Measurements from ENCODE around the gene FCN1.
"Not testable (repeated sequence)": the region's sequence is repeated elsewhere in the genome, so short reads cannot be mapped to it uniquely, and the experiment has no call there.

The FCN1 gene

DNA sequence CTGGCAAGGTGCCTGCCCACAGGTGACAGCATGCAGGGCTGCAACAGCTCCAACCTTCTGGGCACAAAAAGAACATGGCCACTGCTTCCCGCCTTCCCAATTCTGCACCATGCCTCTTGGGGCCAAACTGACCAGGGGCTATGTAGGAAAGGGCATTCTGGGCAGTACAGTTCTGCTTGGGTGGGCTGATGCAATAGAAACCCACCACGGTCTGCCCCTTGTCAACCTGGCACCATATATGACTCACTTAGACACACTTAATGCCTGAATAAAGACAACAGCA lies 40.2 kb upstream of the FCN1 start:
- Mint-ChIP-seq H3K36me3 (ENCODE audit: low read depth) (no peaks in the 10 kb centered on the region), H3K4me1 (ENCODE audit: low read depth) (no peaks in the 10 kb centered on the region), H3K9me3 (no peaks in the 10 kb centered on the region), H3K27ac (no peak overlapping the region), H3K27me3 (peaks cover 3% of the 10 kb centered on the region), H3K4me3 (no peak overlapping the region)

DNA sequence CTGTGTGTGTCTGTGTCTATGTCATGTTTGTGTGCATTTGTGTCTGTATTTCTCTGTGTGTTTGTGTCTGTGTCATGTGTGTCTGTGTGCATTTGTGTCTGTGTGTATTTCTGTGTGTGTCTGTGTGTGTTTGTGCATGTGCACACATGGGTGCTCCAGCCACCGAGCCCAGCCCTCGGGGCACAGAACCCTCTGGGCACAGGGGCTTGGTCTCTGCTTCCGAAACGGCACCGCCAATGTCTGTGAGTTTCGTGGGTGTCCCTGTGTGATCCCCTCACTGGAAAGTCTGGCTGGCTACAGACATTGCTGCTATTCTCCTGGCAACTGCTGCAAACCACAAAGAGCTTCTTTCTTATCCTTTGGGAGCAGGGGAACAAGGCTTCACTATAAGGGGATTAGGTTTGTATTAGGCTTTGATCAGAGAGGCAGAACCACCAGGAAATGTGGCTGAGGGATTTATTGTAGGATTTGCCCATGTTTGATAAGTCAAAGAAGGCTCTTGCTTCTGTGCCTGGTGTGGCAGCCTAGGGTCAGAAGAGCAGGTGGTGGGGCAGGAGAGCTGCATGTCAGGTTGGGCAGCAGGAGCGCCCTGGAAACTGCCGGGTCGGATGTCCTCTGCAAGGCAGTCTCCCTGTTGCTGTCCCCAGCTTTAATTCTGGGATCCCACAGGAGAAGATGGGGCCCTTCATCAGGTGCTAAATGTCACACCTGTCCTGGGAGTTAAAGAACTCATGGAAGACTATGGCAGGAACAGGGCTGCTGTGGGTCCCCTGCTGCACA lies 39.6 kb upstream of the FCN1 start:
- H3K27ac Mint-ChIP-seq, result no peak overlapping the region
- no peaks in the 10 kb centered on the region for H3K36me3 Mint-ChIP-seq (ENCODE audit: low read depth)
- no peaks in the 10 kb centered on the region for H3K9me3 Mint-ChIP-seq
- no peak overlapping the region for H3K4me3 Mint-ChIP-seq
- H3K27me3 Mint-ChIP-seq, result peaks cover 3% of the 10 kb centered on the region
- no peaks in the 10 kb centered on the region for H3K4me1 Mint-ChIP-seq (ENCODE audit: low read depth)

DNA sequence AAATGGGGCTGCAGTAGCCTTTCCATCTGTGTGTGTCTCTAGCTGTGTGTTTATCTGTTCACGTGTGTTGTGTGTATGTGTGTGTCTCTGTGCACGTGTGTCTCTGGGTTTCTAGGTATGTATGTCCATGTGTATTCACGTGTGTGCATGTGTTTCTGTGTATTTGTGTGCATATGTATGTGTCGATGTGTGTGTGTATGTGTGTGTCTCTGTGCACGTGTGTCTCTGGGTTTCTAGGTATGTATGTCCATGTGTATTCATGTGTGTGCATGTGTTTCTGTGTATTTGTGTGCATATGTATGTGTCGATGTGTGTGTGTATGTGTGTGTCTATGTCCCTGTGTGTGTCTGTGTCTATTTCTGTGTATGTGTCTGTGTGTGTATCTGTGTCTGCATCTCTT lies 38.7 kb upstream of the FCN1 start:
- H3K9me3 Mint-ChIP-seq; H3K27me3 Mint-ChIP-seq; H3K4me3 Mint-ChIP-seq; H3K36me3 Mint-ChIP-seq (ENCODE audit: low read depth); H3K4me1 Mint-ChIP-seq (ENCODE audit: low read depth); H3K27ac Mint-ChIP-seq: not testable (repeated sequence)

DNA sequence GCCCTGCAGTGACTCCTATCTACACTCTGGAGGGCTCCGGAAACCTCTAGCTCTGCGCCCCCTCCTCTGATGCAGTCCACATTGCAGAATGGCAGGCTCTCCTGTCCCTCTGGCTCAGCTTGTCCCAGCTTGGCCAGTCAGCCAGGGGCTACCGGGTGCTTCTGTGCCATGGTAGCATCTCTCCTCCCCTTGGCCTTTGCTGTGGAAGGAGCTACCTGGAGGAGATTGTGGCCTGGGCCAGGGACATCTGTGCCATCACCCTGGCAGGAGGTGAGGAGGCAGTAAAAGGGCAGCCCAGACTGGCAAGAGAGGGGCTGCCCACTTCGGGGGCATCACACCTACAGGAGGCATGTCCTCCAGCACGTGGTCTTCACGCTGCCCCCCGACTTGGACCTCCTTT lies 38.1 kb upstream of the FCN1 start:
- H3K9me3 Mint-ChIP-seq, result no peaks in the 10 kb centered on the region

DNA sequence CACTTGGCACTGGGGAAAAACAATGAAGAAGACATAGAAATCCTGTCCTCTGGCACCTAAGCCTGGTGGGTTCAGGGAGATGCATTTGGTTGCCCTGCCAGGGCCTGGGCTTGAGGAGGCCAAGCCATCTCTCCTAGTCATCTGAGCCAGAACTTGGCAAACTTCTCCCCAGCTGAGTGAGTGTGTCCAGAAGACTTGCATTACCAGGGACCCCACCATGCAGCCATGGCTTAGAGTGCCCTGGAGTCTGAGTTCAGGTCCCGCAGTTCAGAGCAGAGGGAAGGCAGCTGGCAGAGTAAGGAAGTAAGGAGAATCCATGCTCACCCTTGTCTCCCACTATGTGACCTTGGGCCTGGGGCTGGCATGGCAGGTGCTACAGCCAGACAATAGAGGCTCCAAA lies 37.4 kb upstream of the FCN1 start:
- no peak overlapping the region for H3K4me3 Mint-ChIP-seq

More for the DNA sequence above, 38.1 kb upstream of the FCN1 start:
- H3K27me3 Mint-ChIP-seq, result peaks cover 3% of the 10 kb centered on the region
- H3K4me1 Mint-ChIP-seq (ENCODE audit: low read depth), result no peaks in the 10 kb centered on the region
- no peak overlapping the region for H3K27ac Mint-ChIP-seq
- H3K36me3 Mint-ChIP-seq (ENCODE audit: low read depth), result no peaks in the 10 kb centered on the region
- H3K4me3 Mint-ChIP-seq, result no peak overlapping the region

DNA sequence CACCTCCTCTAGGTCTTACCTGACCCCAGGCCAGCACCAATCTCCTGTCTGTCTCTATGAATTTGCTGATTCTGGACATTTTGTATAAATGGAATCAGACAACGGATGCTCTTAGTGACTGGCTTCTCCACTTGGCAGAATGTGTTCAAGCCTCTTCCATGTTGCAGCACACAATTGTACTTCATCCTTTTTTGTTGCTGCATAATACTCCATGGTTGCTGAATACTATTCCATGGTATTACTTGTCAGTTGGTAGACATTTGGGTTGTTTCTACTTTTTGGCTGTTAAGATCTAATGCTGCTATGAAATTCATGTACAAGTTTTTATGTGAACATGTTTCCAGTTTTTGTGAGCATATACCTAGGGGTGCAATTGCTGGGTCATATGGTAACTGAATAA lies 34.3 kb upstream of the FCN1 start:
- Mint-ChIP-seq H3K36me3 (ENCODE audit: low read depth) (no peaks in the 10 kb centered on the region), H3K4me1 (ENCODE audit: low read depth) (no peaks in the 10 kb centered on the region), H3K4me3 (no peak overlapping the region), H3K27me3 (peaks cover 3% of the 10 kb centered on the region), H3K27ac (no peak overlapping the region), H3K9me3 (no peaks in the 10 kb centered on the region)

More for the DNA sequence above, 37.4 kb upstream of the FCN1 start:
- H3K4me1 Mint-ChIP-seq (ENCODE audit: low read depth), result no peaks in the 10 kb centered on the region
- no peak overlapping the region for H3K27ac Mint-ChIP-seq
- peaks cover 3% of the 10 kb centered on the region for H3K27me3 Mint-ChIP-seq
- no peaks in the 10 kb centered on the region for H3K9me3 Mint-ChIP-seq
- no peaks in the 10 kb centered on the region for H3K36me3 Mint-ChIP-seq (ENCODE audit: low read depth)

DNA sequence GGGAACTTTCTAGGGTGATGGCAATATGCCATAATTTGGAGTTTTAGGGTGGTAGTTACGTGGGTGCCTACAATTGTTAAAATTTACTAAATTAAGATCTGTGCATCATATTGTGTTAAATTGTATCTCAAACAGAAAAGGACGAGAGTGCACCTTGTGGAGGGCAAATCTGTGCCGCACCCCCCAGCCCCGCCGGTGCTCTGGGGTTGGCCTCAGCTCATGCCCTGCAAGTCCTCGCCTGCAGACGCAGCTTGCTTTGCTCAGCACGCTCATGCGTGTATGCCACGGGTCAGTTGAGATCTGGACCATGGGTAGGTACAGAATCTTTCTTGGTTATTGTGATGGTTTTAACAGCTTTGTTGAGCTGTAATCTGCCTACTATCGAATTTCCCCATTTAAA lies 33.7 kb upstream of the FCN1 start:
- Mint-ChIP-seq H3K36me3 (ENCODE audit: low read depth) (no peaks in the 10 kb centered on the region), H3K27me3 (peaks cover 3% of the 10 kb centered on the region), H3K4me3 (no peak overlapping the region), H3K27ac (no peak overlapping the region), H3K4me1 (ENCODE audit: low read depth) (no peaks in the 10 kb centered on the region), H3K9me3 (no peaks in the 10 kb centered on the region)

DNA sequence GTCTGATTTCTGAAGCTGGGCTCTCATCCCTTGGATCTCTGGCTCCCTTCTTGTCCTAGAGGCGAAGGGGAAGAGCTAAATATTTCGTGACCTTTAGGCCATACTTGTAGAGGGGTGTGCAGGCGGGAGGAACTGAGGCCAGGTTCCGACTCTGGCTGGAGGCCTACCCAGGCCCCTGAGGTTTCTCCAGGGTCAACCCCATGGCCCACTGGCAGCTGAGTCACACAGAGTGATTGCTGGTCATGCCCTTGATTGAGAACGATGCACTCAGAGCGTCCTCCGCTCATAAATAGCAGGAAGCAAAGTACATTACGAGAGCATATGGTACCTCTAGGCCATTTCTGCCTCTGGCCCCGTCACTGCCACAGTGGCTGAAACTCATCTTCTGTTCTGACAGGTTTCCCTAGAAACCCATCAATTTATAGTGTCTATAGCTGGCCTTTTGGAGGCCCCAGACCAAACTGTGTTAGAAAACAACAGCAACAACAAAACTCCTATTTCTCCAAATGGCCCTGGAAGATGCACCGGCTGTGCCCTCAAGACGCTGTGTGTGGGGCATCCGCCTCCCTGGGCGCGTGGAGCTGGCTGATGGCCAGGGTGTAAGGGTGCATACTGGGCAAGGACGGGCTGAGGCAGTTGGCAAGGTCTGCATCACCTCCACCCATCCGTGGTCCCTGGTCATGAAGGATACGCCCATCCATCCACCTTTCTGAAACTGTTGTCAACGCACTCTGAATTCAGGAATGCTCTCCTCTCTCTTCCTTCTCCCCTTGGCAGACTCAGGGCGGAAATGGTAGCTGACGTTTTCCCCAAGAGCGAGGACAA lies 32.9 kb upstream of the FCN1 start:
- H3K4me1 Mint-ChIP-seq (ENCODE audit: low read depth), result no peaks in the 10 kb centered on the region
- peaks cover 3% of the 10 kb centered on the region for H3K27me3 Mint-ChIP-seq
- H3K27ac Mint-ChIP-seq, result no peak overlapping the region
- no peaks in the 10 kb centered on the region for H3K36me3 Mint-ChIP-seq (ENCODE audit: low read depth)
- no peaks in the 10 kb centered on the region for H3K9me3 Mint-ChIP-seq
- H3K4me3 Mint-ChIP-seq, result no peak overlapping the region

DNA sequence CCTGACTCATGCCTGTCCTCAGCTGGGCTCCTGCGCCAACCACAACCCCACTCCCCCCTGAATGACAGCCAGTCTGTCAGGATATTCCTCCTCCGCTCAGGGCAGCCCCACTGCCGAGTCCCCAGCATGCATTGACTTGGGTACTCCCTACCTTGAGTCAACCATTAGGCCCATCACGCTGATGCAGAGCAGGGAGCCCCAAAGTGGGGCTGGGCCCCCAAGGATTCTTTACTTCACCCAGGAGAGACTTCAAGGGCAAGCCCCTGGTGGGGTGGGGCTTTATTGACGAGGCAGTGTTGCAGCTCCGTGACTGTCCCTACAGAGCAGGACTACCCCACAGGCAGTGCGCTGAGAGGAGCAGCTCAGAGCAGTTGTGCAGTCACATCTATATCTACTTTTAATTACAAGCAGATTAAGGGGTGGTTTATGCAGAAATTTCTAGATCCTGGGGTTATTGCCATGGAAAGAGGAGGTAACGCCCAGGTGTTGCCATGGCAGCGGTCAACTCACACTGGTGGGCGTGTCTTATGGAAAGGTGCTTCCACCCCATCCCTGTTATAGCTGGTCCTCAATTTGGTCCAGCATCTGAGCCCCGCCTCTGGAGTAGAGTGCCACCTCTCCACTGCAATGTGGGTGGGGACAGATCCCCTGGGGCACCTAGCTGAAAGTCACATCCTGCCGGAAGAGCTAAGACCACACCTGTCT lies 32.1 kb upstream of the FCN1 start:
- Mint-ChIP-seq H3K4me3 (no peak overlapping the region), H3K27me3 (peaks cover 3% of the 10 kb centered on the region)

DNA sequence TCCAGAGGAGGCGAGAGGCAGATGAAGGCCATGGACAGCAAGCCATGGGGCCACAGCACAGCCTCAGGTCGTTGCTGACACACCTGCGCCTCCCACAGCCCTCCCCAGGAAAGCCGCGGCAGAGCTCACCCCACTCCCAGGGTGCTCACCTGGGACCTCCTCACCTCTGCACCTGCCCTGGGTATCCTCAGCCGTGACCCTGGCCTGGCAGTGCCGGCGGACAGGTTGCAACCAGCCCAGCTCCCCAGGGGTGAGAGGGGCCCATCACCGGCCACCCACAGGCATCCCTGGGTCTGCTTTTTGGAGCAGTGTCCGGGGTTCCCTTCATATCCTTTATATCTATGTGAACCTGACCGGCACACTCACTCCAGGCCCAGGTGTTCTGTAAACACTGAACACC lies 30.4 kb upstream of the FCN1 start:
- Mint-ChIP-seq H3K9me3 (no peaks in the 10 kb centered on the region), H3K4me1 (ENCODE audit: low read depth) (no peaks in the 10 kb centered on the region), H3K36me3 (ENCODE audit: low read depth) (no peaks in the 10 kb centered on the region), H3K27me3 (no peaks in the 10 kb centered on the region), H3K4me3 (no peak overlapping the region), H3K27ac (no peak overlapping the region)

More for the DNA sequence above, 32.1 kb upstream of the FCN1 start:
- H3K9me3 Mint-ChIP-seq, result no peaks in the 10 kb centered on the region
- no peaks in the 10 kb centered on the region for H3K4me1 Mint-ChIP-seq (ENCODE audit: low read depth)
- no peaks in the 10 kb centered on the region for H3K36me3 Mint-ChIP-seq (ENCODE audit: low read depth)
- H3K27ac Mint-ChIP-seq, result no peak overlapping the region

DNA sequence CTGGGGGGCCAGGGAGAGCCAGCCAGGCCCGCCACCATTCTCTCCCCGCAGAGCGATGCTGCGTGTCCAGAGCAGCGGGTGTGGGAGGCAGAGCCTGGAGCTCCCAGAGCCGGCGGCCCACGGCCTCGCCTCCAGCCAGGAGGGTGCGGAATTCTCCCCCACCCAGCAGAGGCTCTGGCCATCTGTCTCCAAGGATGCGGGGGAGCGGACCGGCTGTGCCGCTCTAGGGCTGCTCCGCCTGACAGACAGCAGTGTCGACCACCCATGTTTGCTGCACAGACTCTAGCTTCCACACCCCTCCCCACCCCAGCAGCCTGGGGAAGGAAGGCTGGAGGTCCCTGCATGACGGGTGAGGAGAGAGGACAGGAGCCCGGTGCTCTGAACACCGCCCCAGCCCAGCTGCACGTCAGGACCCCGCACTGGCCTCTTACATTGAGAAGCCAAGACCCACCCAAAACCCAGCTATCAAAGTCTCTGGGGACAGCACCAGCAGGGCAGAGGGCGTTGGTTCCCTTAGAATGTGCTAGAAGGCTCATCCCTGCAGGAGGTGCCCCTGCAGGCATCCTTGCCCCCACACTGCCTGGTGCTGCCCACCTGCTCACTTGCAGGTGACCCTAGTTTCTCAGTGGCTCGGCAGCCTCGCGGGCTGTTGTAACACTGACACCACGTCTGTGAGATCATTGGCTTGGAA lies 29.7 kb upstream of the FCN1 start:
- Mint-ChIP-seq H3K4me3 (no peak overlapping the region), H3K27ac (no peak overlapping the region), H3K36me3 (ENCODE audit: low read depth) (no peaks in the 10 kb centered on the region), H3K27me3 (no peaks in the 10 kb centered on the region), H3K9me3 (no peaks in the 10 kb centered on the region), H3K4me1 (ENCODE audit: low read depth) (no peaks in the 10 kb centered on the region)

DNA sequence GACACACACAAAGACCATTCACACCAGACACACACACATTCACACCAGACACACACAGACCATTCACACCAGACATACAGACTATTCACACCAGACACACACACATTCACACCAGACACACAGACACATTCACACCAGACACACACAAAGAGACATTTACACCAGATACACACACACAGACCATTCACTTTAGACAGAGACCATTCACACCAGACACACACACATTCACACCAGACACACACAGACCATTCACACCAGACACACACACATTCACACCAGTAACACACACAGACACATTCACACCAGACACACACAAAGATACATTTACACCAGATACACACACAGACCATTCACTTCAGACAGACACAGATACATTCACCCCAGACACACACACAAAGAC lies 29.0 kb upstream of the FCN1 start:
- Mint-ChIP-seq H3K27ac (no peak overlapping the region), H3K36me3 (ENCODE audit: low read depth) (no peaks in the 10 kb centered on the region), H3K27me3 (no peaks in the 10 kb centered on the region), H3K4me1 (ENCODE audit: low read depth) (no peaks in the 10 kb centered on the region), H3K9me3 (no peaks in the 10 kb centered on the region), H3K4me3 (no peak overlapping the region)

DNA sequence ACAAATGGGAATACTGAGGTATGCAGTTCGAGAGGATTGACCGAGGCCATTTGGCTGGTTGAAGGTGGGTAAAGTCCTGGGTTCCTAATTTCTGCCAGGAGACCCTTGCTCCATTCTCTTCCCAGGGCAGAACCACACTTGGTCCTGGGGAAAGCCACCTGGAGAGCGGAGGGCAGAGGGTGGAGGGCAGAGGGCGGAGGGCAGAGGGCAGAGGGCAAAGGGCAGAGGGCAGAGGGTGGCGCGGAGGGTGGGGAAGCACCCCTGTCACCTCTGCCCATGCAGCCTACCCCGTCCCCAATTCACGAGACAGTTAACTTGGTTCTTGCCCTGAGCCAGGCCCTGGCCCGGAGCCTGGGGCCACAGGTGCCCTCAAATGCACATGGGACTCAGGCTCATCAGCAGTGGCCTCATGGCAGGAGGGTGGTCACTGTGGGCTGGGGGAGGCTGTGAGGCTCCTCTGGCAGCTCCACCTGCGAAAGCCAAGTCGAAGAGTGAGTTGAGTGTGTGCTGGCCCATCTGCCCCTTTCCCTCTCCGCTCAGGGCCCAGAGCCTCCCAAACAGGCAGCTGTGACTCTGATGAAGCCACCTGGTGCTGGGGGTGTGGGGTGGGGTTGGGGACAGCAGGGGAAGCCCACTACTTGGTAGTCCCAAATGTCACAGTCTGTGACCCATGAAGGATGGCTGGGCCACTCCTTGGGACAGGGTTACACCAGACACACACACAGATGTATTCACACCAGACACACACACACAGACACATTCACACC lies 28.0 kb upstream of the FCN1 start:
- Mint-ChIP-seq H3K27ac (no peak overlapping the region), H3K27me3 (no peaks in the 10 kb centered on the region), H3K36me3 (ENCODE audit: low read depth) (no peaks in the 10 kb centered on the region), H3K4me1 (ENCODE audit: low read depth) (no peaks in the 10 kb centered on the region), H3K4me3 (no peak overlapping the region), H3K9me3 (no peaks in the 10 kb centered on the region)

DNA sequence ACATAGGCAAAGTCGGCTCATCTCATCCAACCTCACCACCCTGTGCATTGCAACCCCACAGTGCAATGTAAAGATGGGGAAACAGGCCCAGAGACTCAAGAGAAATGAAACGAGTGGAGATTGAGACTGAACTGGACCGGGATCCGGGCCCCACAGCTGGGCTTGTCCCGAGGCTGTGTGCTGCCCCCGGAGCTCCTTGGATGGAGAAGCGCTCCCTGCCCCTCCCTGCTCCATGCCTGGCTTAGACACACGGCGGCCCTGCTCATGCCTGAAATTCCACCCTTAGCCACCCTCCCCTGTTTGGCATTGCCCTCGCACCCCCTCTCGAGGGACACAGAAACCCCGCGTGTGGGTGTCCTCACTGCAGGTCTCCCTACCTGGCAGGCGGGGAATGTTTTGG lies 27.2 kb upstream of the FCN1 start:
- no peak overlapping the region for H3K4me3 Mint-ChIP-seq

More for the DNA sequence above, 27.2 kb upstream of the FCN1 start:
- no peaks in the 10 kb centered on the region for H3K9me3 Mint-ChIP-seq
- H3K36me3 Mint-ChIP-seq (ENCODE audit: low read depth), result no peaks in the 10 kb centered on the region
- H3K27me3 Mint-ChIP-seq, result no peaks in the 10 kb centered on the region
- H3K27ac Mint-ChIP-seq, result no peak overlapping the region
- H3K4me1 Mint-ChIP-seq (ENCODE audit: low read depth), result no peaks in the 10 kb centered on the region
